HG02970 (cell line): ENCODE data around the gene CMTM7.
A peak's percentile ranks its signal among the peaks of the same experiment; 100 is the strongest.

Experiments
- ATAC-seq: cut with Tn5 transposase; IDR thresholded peaks from one replicate; pipeline ENCODE4 v1.9.1; 2021; ENCODE audit warnings: mild to moderate bottlenecking, moderate library complexity, moderate number of reproducible peaks; ENCODE audit not compliant: unreplicated experiment, low FRiP score

CMTM7 gene

GRCh38 chr3:32481791-32482631 lies 90.4 kb downstream of the CMTM7 start:
- ATAC-seq = no peak

- no peak for ATAC-seq
These were observed 91.0 kb downstream of the CMTM7 start for GRCh38 chr3:32482693-32483092.

- no peak for ATAC-seq
These were observed 92.1 kb downstream of the CMTM7 start for GRCh38 chr3:32483772-32484171.

GRCh38 chr3:32484436-32484835 lies 92.8 kb downstream of the CMTM7 start:
- ATAC-seq = no peak

- no peak for ATAC-seq
These were observed 96.3 kb downstream of the CMTM7 start for GRCh38 chr3:32487781-32488473.

- ATAC-seq = no peak
These were observed 96.9 kb downstream of the CMTM7 start for GRCh38 chr3:32488474-32489008.

- ATAC-seq = no peak
These were observed 101.2 kb downstream of the CMTM7 start for GRCh38 chr3:32492684-32493436.

- ATAC-seq = no peak
These were observed 102.1 kb downstream of the CMTM7 start for GRCh38 chr3:32493437-32494414.

- ATAC-seq = no peak
These were observed 103.4 kb downstream of the CMTM7 start for GRCh38 chr3:32495085-32495484.

GRCh38 chr3:32495609-32496008 lies 104.0 kb downstream of the CMTM7 start:
- ATAC-seq = no peak

- ATAC-seq = no peak
These were observed 106.6 kb downstream of the CMTM7 start for GRCh38 chr3:32498252-32498651.

- no peak for ATAC-seq
These were observed 107.3 kb downstream of the CMTM7 start for GRCh38 chr3:32498992-32499391.

- no peak for ATAC-seq
These were observed 107.9 kb downstream of the CMTM7 start for GRCh38 chr3:32499585-32499984.

- no peak for ATAC-seq
These were observed 108.6 kb downstream of the CMTM7 start for GRCh38 chr3:32500231-32500630.

- no peak for ATAC-seq
These were observed 109.5 kb downstream of the CMTM7 start for GRCh38 chr3:32500880-32501782.

GRCh38 chr3:32501783-32502117 lies 110.1 kb downstream of the CMTM7 start:
- no peak for ATAC-seq

- peak; percentile 64 for ATAC-seq
These were observed 110.7 kb downstream of the CMTM7 start, which contains the start of gene CMTM6 for GRCh38 chr3:32502118-32502945. Gene CMTM6 (minus strand): TSS chr3:32502852. CDS start chr3:32502745, 107 bp downstream.

- no peak for ATAC-seq
These were observed 111.3 kb downstream of the CMTM7 start for GRCh38 chr3:32502946-32503286.
